ENCODE data around the gene DGKG. TPM values are rescaled to one million over a fixed set of nuclear protein-coding genes. Genes with fewer than 3 reads are reported as not detected.

DGKG gene
- total RNA-seq, 6 experiments from 2014 or later: 0.21 to 0.54 (median 0.38) TPM

DNA sequence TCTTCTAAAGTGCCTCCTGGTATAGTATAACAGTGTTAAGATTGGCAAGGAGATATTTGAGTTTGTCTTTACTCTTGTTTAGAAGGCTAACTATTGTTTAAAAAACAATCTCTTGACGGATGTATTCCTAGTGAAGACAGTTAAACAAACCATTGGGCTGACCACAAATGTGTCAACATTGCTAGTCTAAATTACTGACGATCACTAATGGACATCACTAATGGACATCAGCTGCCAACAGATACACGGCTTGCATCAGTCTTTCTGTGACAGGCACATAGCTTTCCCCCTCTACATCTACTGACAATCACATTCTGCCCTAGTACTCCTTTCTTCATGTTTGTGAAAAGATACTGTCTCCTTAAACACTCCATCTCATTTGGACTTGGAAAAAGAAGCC, 196.0 kb downstream of the DGKG start:
- no peaks in the 10 kb centered on the region for H3K9me3 Mint-ChIP-seq
- H3K27ac Mint-ChIP-seq: no peak overlapping the region
- no peak for DNase-seq
- peaks cover 26% of the 10 kb centered on the region for H3K27me3 Mint-ChIP-seq (ENCODE audit: insufficient read depth)
- no peak overlapping the region for H3K4me3 Mint-ChIP-seq
- no peak for TF ChIP-seq CTCF (IDR thresholded peaks at IDR 0.05)
- H3K4me1 Mint-ChIP-seq (ENCODE audit: low read depth): no peaks in the 10 kb centered on the region
- no peaks in the 10 kb centered on the region for H3K36me3 Mint-ChIP-seq (ENCODE audit: low read depth)

DNA sequence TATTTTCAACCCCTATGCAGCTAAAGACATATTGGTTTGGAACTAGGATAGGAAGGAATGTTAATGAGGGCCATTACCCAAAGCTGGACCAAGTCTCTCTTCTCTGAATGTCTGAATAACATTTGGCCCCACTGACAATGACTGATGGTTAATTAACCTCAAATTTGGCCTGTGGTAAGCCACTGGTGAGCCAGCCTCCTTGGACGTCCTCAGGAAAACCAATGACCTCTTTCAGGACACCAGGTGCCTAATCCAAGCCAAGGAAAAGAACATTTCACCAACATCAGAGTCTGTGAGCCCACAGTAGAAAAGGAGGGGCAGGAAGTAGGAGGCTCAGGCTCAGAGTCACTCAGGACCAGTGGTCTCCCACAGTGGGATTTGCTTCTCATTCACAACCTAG, 196.7 kb downstream of the DGKG start:
- no peak for DNase-seq
- H3K4me3 Mint-ChIP-seq: no peak overlapping the region
- H3K27me3 Mint-ChIP-seq (ENCODE audit: insufficient read depth): peaks cover 26% of the 10 kb centered on the region
- no peak overlapping the region for H3K27ac Mint-ChIP-seq
- TF ChIP-seq CTCF (IDR thresholded peaks at IDR 0.05): no peak
- H3K36me3 Mint-ChIP-seq (ENCODE audit: low read depth): no peaks in the 10 kb centered on the region
- no peaks in the 10 kb centered on the region for H3K4me1 Mint-ChIP-seq (ENCODE audit: low read depth)
- no peaks in the 10 kb centered on the region for H3K9me3 Mint-ChIP-seq

DNA sequence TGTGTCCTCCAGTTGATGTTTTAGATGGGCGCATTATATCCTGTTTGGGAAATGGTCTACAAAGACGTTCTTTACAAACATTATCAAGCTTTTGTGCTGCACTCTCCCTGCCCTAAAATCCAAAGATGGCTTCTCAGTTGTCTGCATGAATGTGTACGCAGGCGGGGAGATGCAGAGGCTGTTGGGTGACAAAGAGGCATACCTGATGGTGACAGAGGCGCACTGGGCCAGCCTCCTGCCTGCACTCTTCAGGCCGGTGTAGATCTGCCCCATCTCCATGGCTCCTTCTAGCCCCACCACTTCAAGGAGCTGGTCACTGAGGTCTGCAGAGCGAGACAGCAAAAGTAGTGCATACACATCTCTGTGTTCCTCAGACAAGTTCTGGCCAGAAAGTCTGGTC, 197.3 kb downstream of the DGKG start:
- no peaks in the 10 kb centered on the region for H3K4me1 Mint-ChIP-seq (ENCODE audit: low read depth)
- H3K9me3 Mint-ChIP-seq: no peaks in the 10 kb centered on the region
- DNase-seq: no peak
- H3K4me3 Mint-ChIP-seq: no peak overlapping the region
- H3K27me3 Mint-ChIP-seq (ENCODE audit: insufficient read depth): peaks cover 26% of the 10 kb centered on the region
- no peaks in the 10 kb centered on the region for H3K36me3 Mint-ChIP-seq (ENCODE audit: low read depth)
- H3K27ac Mint-ChIP-seq: no peak overlapping the region
- TF ChIP-seq CTCF (IDR thresholded peaks at IDR 0.05): no peak

DNA sequence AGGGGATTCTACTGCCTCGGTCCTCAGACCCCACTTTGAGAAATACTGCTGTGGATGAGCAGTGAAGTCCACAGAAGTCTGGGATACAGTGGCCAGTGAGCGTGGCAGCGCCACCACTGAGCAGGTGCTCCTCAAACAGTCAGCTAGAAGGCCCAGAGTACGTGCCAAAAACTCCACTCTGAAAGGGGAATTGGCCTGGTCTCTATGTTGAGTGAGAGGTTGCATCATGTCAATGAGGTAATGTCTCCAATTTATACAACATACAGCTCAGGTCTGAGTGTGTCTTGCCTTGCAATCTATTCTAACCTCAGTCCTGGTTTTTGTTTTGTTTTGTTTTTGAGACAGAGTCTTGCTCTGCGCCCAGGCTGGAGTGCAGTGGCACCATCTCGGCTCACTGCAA, 199.8 kb downstream of the DGKG start:
- H3K9me3 Mint-ChIP-seq: no peaks in the 10 kb centered on the region
- TF ChIP-seq CTCF (IDR thresholded peaks at IDR 0.05): no peak
- H3K4me3 Mint-ChIP-seq: no peak overlapping the region
- H3K4me1 Mint-ChIP-seq (ENCODE audit: low read depth): no peaks in the 10 kb centered on the region
- no peak for DNase-seq
- no peak overlapping the region for H3K27ac Mint-ChIP-seq
- H3K36me3 Mint-ChIP-seq (ENCODE audit: low read depth): no peaks in the 10 kb centered on the region
- H3K27me3 Mint-ChIP-seq (ENCODE audit: insufficient read depth): peaks cover 21% of the 10 kb centered on the region

DNA sequence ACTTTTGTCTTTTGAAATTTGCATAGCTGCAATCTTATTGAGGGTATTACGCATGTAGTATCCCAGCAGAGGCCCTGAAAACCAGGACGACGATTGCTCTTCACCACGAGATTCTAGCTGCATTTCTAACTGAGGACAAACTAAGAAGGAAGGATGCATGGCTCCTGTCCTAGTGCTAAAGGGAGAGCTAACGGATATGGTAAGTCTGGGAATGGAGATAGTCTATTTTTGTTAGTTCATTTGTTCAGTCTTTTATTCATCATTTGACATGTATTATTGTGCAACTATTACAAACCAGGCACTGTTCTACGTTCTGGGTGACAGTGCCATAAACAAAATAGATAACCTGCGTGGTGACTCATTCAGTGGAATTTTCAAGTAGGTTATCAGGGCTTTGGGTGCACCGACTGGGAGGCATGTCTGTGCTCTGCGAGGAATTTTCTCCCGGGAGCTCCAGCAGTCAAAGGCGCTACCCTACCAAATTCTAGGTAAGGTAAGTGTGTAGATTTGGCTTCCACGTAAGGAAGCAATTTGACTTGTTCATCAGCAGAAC, 201.3 kb downstream of the DGKG start:
- H3K4me3 Mint-ChIP-seq: no peak overlapping the region
- no peak for TF ChIP-seq CTCF (IDR thresholded peaks at IDR 0.05)
- no peak for DNase-seq
- peaks cover 21% of the 10 kb centered on the region for H3K27me3 Mint-ChIP-seq (ENCODE audit: insufficient read depth)
- H3K36me3 Mint-ChIP-seq (ENCODE audit: low read depth): no peaks in the 10 kb centered on the region
- H3K27ac Mint-ChIP-seq: no peak overlapping the region
- H3K4me1 Mint-ChIP-seq (ENCODE audit: low read depth): no peaks in the 10 kb centered on the region
- H3K9me3 Mint-ChIP-seq: no peaks in the 10 kb centered on the region

DNA sequence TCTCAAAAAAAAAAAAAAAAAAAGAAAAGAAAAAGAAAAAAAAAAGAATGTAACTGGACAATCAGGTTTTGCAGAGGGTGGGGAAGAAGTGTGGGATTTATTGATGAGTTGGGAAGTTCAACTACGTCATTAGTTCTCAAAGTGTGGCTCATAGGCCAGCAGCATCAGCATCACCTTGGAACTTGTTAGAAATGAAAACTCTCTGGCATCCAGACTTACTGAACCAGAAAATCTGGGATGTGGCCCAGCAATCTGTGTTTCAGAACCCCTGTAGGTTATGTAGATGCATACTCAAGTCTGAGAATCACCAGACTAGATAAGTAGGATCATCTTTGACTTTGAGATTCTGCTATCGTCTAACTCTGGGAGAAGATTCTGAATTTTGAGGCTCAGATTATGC, 207.4 kb downstream of the DGKG start:
- DNase-seq: no peak
- no peak overlapping the region for H3K27ac Mint-ChIP-seq
- no peak for TF ChIP-seq CTCF (IDR thresholded peaks at IDR 0.05)
- no peaks in the 10 kb centered on the region for H3K4me1 Mint-ChIP-seq (ENCODE audit: low read depth)
- H3K27me3 Mint-ChIP-seq (ENCODE audit: insufficient read depth): peaks cover 26% of the 10 kb centered on the region
- H3K9me3 Mint-ChIP-seq: no peaks in the 10 kb centered on the region
- no peaks in the 10 kb centered on the region for H3K36me3 Mint-ChIP-seq (ENCODE audit: low read depth)
- H3K4me3 Mint-ChIP-seq: no peak overlapping the region
